HG02678 (cell line): ENCODE data around the gene PPP1R12B.
"Not testable (repeated sequence)": the region's sequence is repeated elsewhere in the genome, so short reads cannot be mapped to it uniquely, and the experiment has no call there.

Experiments used
- ATAC-seq: cut with Tn5 transposase; IDR thresholded peaks from one replicate; pipeline ENCODE4 v1.9.1; 2021; ENCODE audit warnings: mild to moderate bottlenecking, moderate library complexity; ENCODE audit not compliant: unreplicated experiment

PPP1R12B gene

GRCh38 chr1:202438393-202439174 lies 90.1 kb downstream of the PPP1R12B start:
- ATAC-seq, result no peak

GRCh38 chr1:202439308-202439707 lies 90.8 kb downstream of the PPP1R12B start:
- no peak for ATAC-seq

- peak; percentile 37 for ATAC-seq
Observed at GRCh38 chr1:202448140-202448539, 99.6 kb downstream of the PPP1R12B start.

- not testable (repeated sequence) for ATAC-seq
Observed at GRCh38 chr1:202451641-202452040, 103.1 kb downstream of the PPP1R12B start.

- ATAC-seq, result no peak
Observed at GRCh38 chr1:202452508-202452907, 104.0 kb downstream of the PPP1R12B start.

- ATAC-seq, result not testable (repeated sequence)
Observed at GRCh38 chr1:202456372-202457169, 108.1 kb downstream of the PPP1R12B start.

- not testable (repeated sequence) for ATAC-seq
Observed at GRCh38 chr1:202458651-202459050, 110.2 kb downstream of the PPP1R12B start.

GRCh38 chr1:202459470-202460142 lies 111.1 kb downstream of the PPP1R12B start:
- not testable (repeated sequence) for ATAC-seq

- ATAC-seq, result not testable (repeated sequence)
Observed at GRCh38 chr1:202460143-202460495, 111.6 kb downstream of the PPP1R12B start.

GRCh38 chr1:202462342-202463076 lies 114.0 kb downstream of the PPP1R12B start:
- ATAC-seq, result no peak

- not testable (repeated sequence) for ATAC-seq
Observed at GRCh38 chr1:202464153-202464742, 115.7 kb downstream of the PPP1R12B start.

GRCh38 chr1:202465644-202466270 lies 117.3 kb downstream of the PPP1R12B start:
- not testable (repeated sequence) for ATAC-seq

GRCh38 chr1:202466339-202466738 lies 117.8 kb downstream of the PPP1R12B start:
- ATAC-seq, result not testable (repeated sequence)

GRCh38 chr1:202467381-202467780 lies 118.9 kb downstream of the PPP1R12B start:
- ATAC-seq, result not testable (repeated sequence)

- ATAC-seq, result not testable (repeated sequence)
Observed at GRCh38 chr1:202468695-202469094, 120.2 kb downstream of the PPP1R12B start.

- not testable (repeated sequence) for ATAC-seq
Observed at GRCh38 chr1:202469123-202469522, 120.6 kb downstream of the PPP1R12B start.

GRCh38 chr1:202471246-202471645 lies 122.7 kb downstream of the PPP1R12B start:
- ATAC-seq, result no peak

- not testable (repeated sequence) for ATAC-seq
Observed at GRCh38 chr1:202472347-202473124, 124.0 kb downstream of the PPP1R12B start.
